SK-N-SH treated with all-trans-retinoic acid at 6 μM for 48 hours (cell line): ENCODE measurements around the gene RNF144A.

Experiments used
- ATAC-seq: fragments of 200-7000 bp; cut with Tn5 transposase; 3 replicates; pipeline ENCODE4 v1.9.1; 2020; ENCODE audit warnings: mild to moderate bottlenecking, moderate library complexity
- ARNTL ChIP-seq: fragments of 450-650 bp; formaldehyde crosslinking; IDR thresholded peaks from 2 replicates; pipeline ENCODE4 v1.5.0; 2020; ENCODE audit warnings: low read depth, mild to moderate bottlenecking, moderate library complexity, borderline replicate concordance
- BACH2 ChIP-seq: fragments of 250-450 bp; sonication (Bioruptor Pico); IDR thresholded peaks from 2 replicates; pipeline ENCODE4 v1.9.0; 2021; ENCODE audit warnings: mild to moderate bottlenecking, borderline replicate concordance
- CSDC2 ChIP-seq: fragments of 250-450 bp; sonication (Bioruptor Pico); IDR thresholded peaks from 2 replicates; pipeline ENCODE4 v1.5.0; 2020; ENCODE audit warnings: mild to moderate bottlenecking, moderate library complexity
- ESRRG ChIP-seq: fragments of 250-450 bp; sonication (Bioruptor Pico); IDR thresholded peaks from 2 replicates; pipeline ENCODE4 v1.6.1; 2021; ENCODE audit warnings: mild to moderate bottlenecking
- GLIS3 ChIP-seq: fragments of 250-450 bp; sonication (Bioruptor Pico); IDR thresholded peaks from 2 replicates; pipeline ENCODE4 v1.5.0; 2020; ENCODE audit warnings: mild to moderate bottlenecking, moderate library complexity
- ISL1 ChIP-seq: fragments of 250-450 bp; sonication (Bioruptor Pico); IDR thresholded peaks from 2 replicates; pipeline ENCODE4 v2.1.2; 2022; ENCODE audit warnings: mild to moderate bottlenecking, moderate library complexity
- OSR1 ChIP-seq: fragments of 250-450 bp; sonication (Bioruptor Pico); IDR thresholded peaks from 2 replicates; pipeline ENCODE4 v1.8.0; 2022; ENCODE audit warnings: moderate library complexity, mild to moderate bottlenecking, inconsistent platforms
- PPARA ChIP-seq: fragments of 250-450 bp; sonication (Bioruptor Pico); IDR thresholded peaks from 2 replicates; pipeline ENCODE4 v1.5.0; 2020; ENCODE audit warnings: mild to moderate bottlenecking, borderline replicate concordance
- RARB ChIP-seq: fragments of 250-450 bp; sonication (Bioruptor Pico); IDR thresholded peaks from 2 replicates; pipeline ENCODE4 v1.8.0; 2021; ENCODE audit warnings: mild to moderate bottlenecking, moderate library complexity
- SNAI2 ChIP-seq: fragments of 250-450 bp; sonication (Bioruptor Pico); IDR thresholded peaks from 2 replicates; pipeline ENCODE4 v1.5.0; 2020; ENCODE audit warnings: mild to moderate bottlenecking, moderate library complexity
- TCF4 ChIP-seq: fragments of 250-450 bp; sonication (Bioruptor Pico); IDR thresholded peaks from 2 replicates; pipeline ENCODE4 v1.8.0; 2021; ENCODE audit warnings: mild to moderate bottlenecking, moderate library complexity, borderline replicate concordance
- TOX ChIP-seq: fragments of 250-450 bp; sonication (Bioruptor Pico); IDR thresholded peaks from 2 replicates; pipeline ENCODE4 v1.8.0; 2021; ENCODE audit warnings: mild to moderate bottlenecking, moderate library complexity, borderline replicate concordance
- TSHZ2 ChIP-seq: fragments of 250-450 bp; sonication (Bioruptor Pico); IDR thresholded peaks from 2 replicates; pipeline ENCODE4 v1.5.0; 2020; ENCODE audit warnings: mild to moderate bottlenecking, moderate library complexity
- ZC3H10 ChIP-seq: fragments of 250-450 bp; sonication (Bioruptor Pico); IDR thresholded peaks from 2 replicates; pipeline ENCODE4 v1.5.1; 2021; ENCODE audit warnings: mild to moderate bottlenecking, moderate library complexity
- ZFP3 ChIP-seq: fragments of 250-450 bp; sonication (Bioruptor Pico); IDR thresholded peaks from 2 replicates; pipeline ENCODE4 v1.5.0; 2020; ENCODE audit warnings: mild to moderate bottlenecking, moderate library complexity
- ZFP30 ChIP-seq: fragments of 450-650 bp; formaldehyde crosslinking; IDR thresholded peaks from 2 replicates; pipeline ENCODE4 v1.5.0; 2022; ENCODE audit warnings: mild to moderate bottlenecking, moderate library complexity
- ZNF565 ChIP-seq: fragments of 450-650 bp; formaldehyde crosslinking; conservative IDR thresholded peaks from 2 replicates; pipeline ENCODE4 v1.5.0; 2020; ENCODE audit warnings: low read depth, mild to moderate bottlenecking, moderate library complexity
- ZNF70 ChIP-seq: fragments of 450-650 bp; formaldehyde crosslinking; IDR thresholded peaks from 2 replicates; pipeline ENCODE4 v1.5.0; 2020; ENCODE audit warnings: mild to moderate bottlenecking, moderate library complexity
- ZNF8 ChIP-seq: fragments of 450-650 bp; formaldehyde crosslinking; IDR thresholded peaks from 2 replicates; pipeline ENCODE4 v1.5.0; 2020; ENCODE audit warnings: mild to moderate bottlenecking, moderate library complexity
- TF ChIP-seq, protein P1 (sequence below): fragments of 250-450 bp; sonication (Bioruptor Pico); IDR thresholded peaks from 2 replicates; pipeline ENCODE4 v1.8.0; 2020; ENCODE audit warnings: mild to moderate bottlenecking, moderate library complexity, borderline replicate concordance

RNF144A gene

DNA sequence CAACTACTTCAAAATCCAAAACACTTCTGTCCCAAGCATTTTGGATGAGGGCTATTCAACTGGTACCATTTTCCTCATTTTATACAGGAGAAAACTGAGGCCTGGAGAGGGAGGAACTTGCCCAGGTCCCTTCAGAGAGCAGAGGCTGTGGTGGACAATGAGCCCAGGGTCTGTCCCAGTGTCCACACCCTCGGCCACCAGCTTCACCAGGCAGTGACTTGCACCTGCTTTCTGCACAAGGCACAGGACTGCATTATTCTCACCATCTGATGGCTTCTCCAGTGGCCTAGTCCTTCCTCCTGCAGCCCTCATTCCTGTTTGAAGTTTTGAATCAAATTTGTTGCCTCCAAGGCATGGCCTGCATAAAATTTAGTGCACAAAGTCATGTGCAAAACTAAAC is 53.3 kb downstream of the RNF144A start:
- no peak for ATAC-seq
- TF ChIP-seq CSDC2 (CRISPR knock-in tag) (no peak), ZC3H10 (CRISPR knock-in tag) (no peak), ZNF8 (CRISPR knock-in tag) (no peak), ZFP30 (CRISPR knock-in tag) (no peak), PPARA (CRISPR knock-in tag) (no peak), ZFP3 (CRISPR knock-in tag) (no peak), TSHZ2 (CRISPR knock-in tag) (no peak), GLIS3 (no peak), ESRRG (no peak), OSR1 (no peak), ISL1 (no peak), TCF4 (no peak), TOX (no peak), SNAI2 (no peak), RARB (CRISPR knock-in tag) (no peak), ARNTL (CRISPR knock-in tag) (no peak), ZNF70 (no peak), BACH2 (no peak)
- TF ChIP-seq, protein P1, sequence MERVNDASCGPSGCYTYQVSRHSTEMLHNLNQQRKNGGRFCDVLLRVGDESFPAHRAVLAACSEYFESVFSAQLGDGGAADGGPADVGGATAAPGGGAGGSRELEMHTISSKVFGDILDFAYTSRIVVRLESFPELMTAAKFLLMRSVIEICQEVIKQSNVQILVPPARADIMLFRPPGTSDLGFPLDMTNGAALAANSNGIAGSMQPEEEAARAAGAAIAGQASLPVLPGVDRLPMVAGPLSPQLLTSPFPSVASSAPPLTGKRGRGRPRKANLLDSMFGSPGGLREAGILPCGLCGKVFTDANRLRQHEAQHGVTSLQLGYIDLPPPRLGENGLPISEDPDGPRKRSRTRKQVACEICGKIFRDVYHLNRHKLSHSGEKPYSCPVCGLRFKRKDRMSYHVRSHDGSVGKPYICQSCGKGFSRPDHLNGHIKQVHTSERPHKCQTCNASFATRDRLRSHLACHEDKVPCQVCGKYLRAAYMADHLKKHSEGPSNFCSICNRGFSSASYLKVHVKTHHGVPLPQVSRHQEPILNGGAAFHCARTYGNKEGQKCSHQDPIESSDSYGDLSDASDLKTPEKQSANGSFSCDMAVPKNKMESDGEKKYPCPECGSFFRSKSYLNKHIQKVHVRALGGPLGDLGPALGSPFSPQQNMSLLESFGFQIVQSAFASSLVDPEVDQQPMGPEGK (CRISPR knock-in tag) = no peak
- TF ChIP-seq, all 23 proteins: peak for 0

DNA sequence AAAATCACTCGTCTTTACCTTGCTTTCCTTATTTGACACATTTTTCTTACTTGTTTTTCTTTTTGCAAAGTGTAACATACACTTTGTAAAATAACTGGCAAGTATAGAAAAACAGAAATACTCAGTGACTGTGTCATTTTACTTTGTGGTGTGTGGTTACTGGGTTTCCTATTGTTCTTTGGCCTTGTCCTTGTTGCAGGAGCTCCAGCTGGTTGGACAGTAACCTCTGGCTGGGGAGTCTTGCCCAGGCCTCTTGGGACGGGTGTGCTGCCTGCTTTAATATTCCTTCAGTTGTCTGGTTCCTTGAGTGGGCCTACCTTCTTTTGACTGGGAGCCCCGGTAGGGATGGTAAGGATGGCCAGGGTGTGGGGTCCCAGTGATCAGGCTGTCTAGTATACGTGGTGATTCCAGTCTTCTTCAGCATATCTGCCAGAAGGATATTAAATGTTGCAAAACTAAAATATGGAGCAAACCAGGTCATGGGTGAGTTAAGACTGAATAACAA is 53.8 kb downstream of the RNF144A start:
- TF ChIP-seq TCF4 (no peak), ZNF70 (no peak), ZNF565 (CRISPR knock-in tag) (no peak), TOX (no peak), ZFP30 (CRISPR knock-in tag) (no peak), PPARA (CRISPR knock-in tag) (no peak), ZC3H10 (CRISPR knock-in tag) (no peak), ARNTL (CRISPR knock-in tag) (no peak), RARB (CRISPR knock-in tag) (no peak), ISL1 (no peak), ZFP3 (CRISPR knock-in tag) (no peak), TSHZ2 (CRISPR knock-in tag) (no peak), BACH2 (no peak)
- TF ChIP-seq, protein P1 (CRISPR knock-in tag) = no peak
- no peak for ATAC-seq

GRCh38 chr2:6971502-6971901 is 54.3 kb downstream of the RNF144A start:
- TF ChIP-seq GLIS3 (no peak), ZNF8 (CRISPR knock-in tag) (no peak), PPARA (CRISPR knock-in tag) (no peak)
- TF ChIP-seq, all 23 proteins: peak for 0
- ATAC-seq = no peak; the same call in 2 of the 3 replicates
